ENCODE data around the gene METTL22.
A peak's percentile ranks its signal among the peaks of the same experiment; 100 is the strongest.

The METTL22 gene

GRCh38 chr16:8669481-8669880, 48.0 kb downstream of the METTL22 start:
- DNase-seq: no peak

GRCh38 chr16:8670014-8670560, 48.6 kb downstream of the METTL22 start:
- no peak for DNase-seq

GRCh38 chr16:8673611-8674412, 52.3 kb downstream of the METTL22 start:
- no peak for DNase-seq

- DNase-seq: peak; percentile 20
These were observed 53.0 kb downstream of the METTL22 start, which contains the start of gene ABAT for GRCh38 chr16:8674413-8675022. Gene ABAT (plus strand): TSS chr16:8674617. CDS start chr16:8735740, 61,123 bp downstream.

GRCh38 chr16:8675183-8676159, 54.0 kb downstream of the METTL22 start:
- DNase-seq: no peak

GRCh38 chr16:8676160-8676547, 54.7 kb downstream of the METTL22 start:
- DNase-seq: no peak

- no peak for DNase-seq
These were observed 55.4 kb downstream of the METTL22 start for GRCh38 chr16:8676737-8677375.

- DNase-seq: no peak
These were observed 56.0 kb downstream of the METTL22 start for GRCh38 chr16:8677481-8677880.

GRCh38 chr16:8678068-8678927, 56.8 kb downstream of the METTL22 start:
- no peak for DNase-seq

GRCh38 chr16:8679151-8679550, 57.7 kb downstream of the METTL22 start:
- DNase-seq: no peak

- no peak for DNase-seq
These were observed 61.2 kb downstream of the METTL22 start for GRCh38 chr16:8682551-8683259.

GRCh38 chr16:8683640-8684039, 62.1 kb downstream of the METTL22 start:
- no peak for DNase-seq

- no peak for DNase-seq
These were observed 64.1 kb downstream of the METTL22 start for GRCh38 chr16:8685617-8686016.

- DNase-seq: no peak
These were observed 64.6 kb downstream of the METTL22 start for GRCh38 chr16:8686031-8686621.

GRCh38 chr16:8686879-8687278, 65.4 kb downstream of the METTL22 start:
- no peak for DNase-seq

GRCh38 chr16:8689686-8690085, 68.2 kb downstream of the METTL22 start:
- DNase-seq: no peak

GRCh38 chr16:8691728-8692127, 70.2 kb downstream of the METTL22 start:
- no peak for DNase-seq

GRCh38 chr16:8694795-8695728, 73.6 kb downstream of the METTL22 start:
- no peak for DNase-seq

GRCh38 chr16:8696880-8697279, 75.4 kb downstream of the METTL22 start:
- no peak for DNase-seq
